Stomach (tissue), 9 donors: ENCODE measurements around the gene PKP4. TPM values are rescaled to one million over a fixed set of nuclear protein-coding genes. Genes with fewer than 3 reads are reported as not detected.

Experiments
- DNase-seq, 2 donors: peaks; one replicate each; pipeline versions ENCODE4 v3.0.0 to v3.0.0-alpha.2; 2013 to 2019
- H3K27ac ChIP-seq, 5 donors: fragments of 200-600 bp in 4 of 5; sonication (generic) in 4 of 5; one replicate each; pipeline ENCODE4 v1.5.1; 2013 to 2019; ENCODE audit warnings: mild to moderate bottlenecking in 1 of 5, moderate library complexity in 1 of 5
- H3K27me3 ChIP-seq, 3 donors: fragments of 200-600 bp; sonication (generic); one replicate each; pipeline ENCODE4 v1.5.1; 2017 to 2019; ENCODE audit warnings: mixed run types in 1 of 3
- H3K36me3 ChIP-seq, 4 donors: fragments of 200-600 bp; sonication (generic); 1 replicate in 3 of 4; 2 replicates in 1 of 4; pipeline ENCODE4 v1.5.1; 2016 to 2019
- H3K4me1 ChIP-seq, 4 donors: fragments of 200-600 bp; sonication (generic); one replicate each; pipeline ENCODE4 v1.5.1; 2016 to 2019
- H3K4me3 ChIP-seq, 4 donors: fragments of 200-600 bp; sonication (generic) in 3 of 4; one replicate each; pipeline ENCODE4 v1.5.1; 2016 to 2019; ENCODE audit warnings: mild to moderate bottlenecking in 1 of 4
- H3K9me3 ChIP-seq, 4 donors: fragments of 200-600 bp; sonication (generic); one replicate each; pipeline ENCODE4 v1.5.1; 2016 to 2019
- CTCF ChIP-seq, 7 experiments: fragments of 450-650 bp in 4 of 7; fragments of 200-600 bp in 3 of 7; sonication (generic) in 3 of 7; IDR thresholded peaks; one replicate each; pipeline ENCODE4 v1.5.1; 2016 to 2019; ENCODE audit warnings: antibody characterized with exemption in 7 of 7, control low read depth in 2 of 7, mild to moderate bottlenecking in 1 of 7
- EP300 ChIP-seq: sonication (generic); formaldehyde crosslinking; IDR thresholded peaks from one replicate; pipeline ENCODE4 v1.6.1; 2017; ENCODE audit warnings: antibody characterized with exemption
- POLR2A ChIP-seq, 4 donors: fragments of 450-650 bp; IDR thresholded peaks; one replicate each; pipeline ENCODE4 v1.6.1; 2016; ENCODE audit warnings: antibody characterized with exemption in 4 of 4, control low read depth in 2 of 4, mild to moderate bottlenecking in 1 of 4, moderate library complexity in 1 of 4
- POLR2AphosphoS5 ChIP-seq, 3 donors: sonication (generic); formaldehyde crosslinking; IDR thresholded peaks; one replicate each; pipeline ENCODE4 v1.6.1; 2016; ENCODE audit warnings: antibody characterized with exemption in 3 of 3
- WGBS, 5 donors: extraction: QIAGEN DNeasy Blood & Tissue Kit in 3 of 5; methylation state at CpG; one replicate each; pipeline versions ENCODE4 v1.1.5 to v1.1.7; 2013 to 2018; 5-methylcytosine and 5-hydroxymethylcytosine counted together
- intact Hi-C: fragments of 100-400 bp; cut with DNase I; formaldehyde crosslinking; loops from one replicate; pipeline ENCODE4 v1.15.1; 2023; ENCODE audit warnings: low total_unique reads
- polyA plus RNA-seq, 3 donors: library from polyadenylated mRNA; stranded (reverse); fragments of 200-250 nt; gene quantifications; one replicate each; pipeline ENCODE4 v1.2.3, GENCODE V29; 2013
- total RNA-seq, 5 donors: library from RNA; depleted of rRNA; stranded (reverse); fragments of >200 nt; gene quantifications; one replicate each; pipeline versions ENCODE4 v1.1.0 to v1.2.3, GENCODE V29; 2014 to 2016
- donor health status: healthy with polysubstance abuse.
- donor health status: Bipolar disorder and iron deficiency.
- donor health status: healthy.

PKP4 gene
- total and polyA plus RNA-seq, 8 donors: 20.5 to 223 (median 75.8) TPM

- no peaks in the 10 kb centered on the region for H3K36me3 ChIP-seq
- H3K9me3 ChIP-seq: no peaks in the 10 kb centered on the region
- WGBS, 5 donors: 35 to 70% (median 49%) methylated on average over 2 of the region's 2 CpGs
- no peak overlapping the region for H3K4me3 ChIP-seq
- no peak for TF ChIP-seq EP300
- no peak for TF ChIP-seq CTCF (IDR thresholded peaks at IDR 0.05)
- TF ChIP-seq POLR2AphosphoS5 (IDR thresholded peaks at IDR 0.05): no peak
- TF ChIP-seq POLR2A (IDR thresholded peaks at IDR 0.05): no peak
- DNase-seq: no peak
- H3K27me3 ChIP-seq: no peaks in the 10 kb centered on the region
- intact Hi-C loops: no loop called here
- H3K27ac ChIP-seq: no peak overlapping the region
- H3K4me1 ChIP-seq: peaks cover 13 to 43% (median 29%) of the 10 kb centered on the region in 4 donors
Observed at GRCh38 chr2:158488442-158489216, 31.9 kb downstream of the PKP4 start.

- H3K27me3 ChIP-seq: no peaks in the 10 kb centered on the region
- H3K36me3 ChIP-seq: no peaks in the 10 kb centered on the region
- H3K4me1 ChIP-seq: peaks cover 16 to 50% (median 31%) of the 10 kb centered on the region in 4 donors
- no peak overlapping the region for H3K4me3 ChIP-seq
- WGBS, 5 donors: 63 to 69% (median 66%) methylated on average over 6 of the region's 6 CpGs
- TF ChIP-seq EP300 (no peak), POLR2AphosphoS5 (IDR thresholded peaks at IDR 0.05) (no peak), CTCF (IDR thresholded peaks at IDR 0.05) (no peak), POLR2A (IDR thresholded peaks at IDR 0.05) (no peak)
- H3K27ac ChIP-seq: no peak overlapping the region
- H3K9me3 ChIP-seq: no peaks in the 10 kb centered on the region
- intact Hi-C loops: no loop called here
- no peak for DNase-seq
Observed at GRCh38 chr2:158489366-158490112, 32.8 kb downstream of the PKP4 start.

- Histone ChIP-seq H3K4me3 (no peak overlapping the region), H3K4me1 (peaks cover 16 to 59% (median 31%) of the 10 kb centered on the region in 4 donors), H3K9me3 (no peaks in the 10 kb centered on the region), H3K27ac (no peak overlapping the region), H3K36me3 (no peaks in the 10 kb centered on the region), H3K27me3 (no peaks in the 10 kb centered on the region)
- TF ChIP-seq POLR2A (IDR thresholded peaks at IDR 0.05) (no peak), CTCF (IDR thresholded peaks at IDR 0.05) (no peak), POLR2AphosphoS5 (IDR thresholded peaks at IDR 0.05) (no peak), EP300 (no peak)
- intact Hi-C loops: no loop called here
- WGBS, 5 donors: 89 to 95% (median 94%) methylated on average over 4 of the region's 4 CpGs
- DNase-seq: no peak
Observed at GRCh38 chr2:158491072-158491471, 34.3 kb downstream of the PKP4 start.

- H3K27me3 ChIP-seq: no peaks in the 10 kb centered on the region
- H3K9me3 ChIP-seq: no peaks in the 10 kb centered on the region
- intact Hi-C loops: no loop called here
- no peak overlapping the region for H3K27ac ChIP-seq
- DNase-seq: no peak
- TF ChIP-seq POLR2A (IDR thresholded peaks at IDR 0.05) (no peak), POLR2AphosphoS5 (IDR thresholded peaks at IDR 0.05) (no peak), EP300 (no peak), CTCF (IDR thresholded peaks at IDR 0.05) (no peak)
- no peak overlapping the region for H3K4me3 ChIP-seq
- H3K4me1 ChIP-seq: peaks cover 13 to 61% (median 28%) of the 10 kb centered on the region in 4 donors
- no peaks in the 10 kb centered on the region for H3K36me3 ChIP-seq
- WGBS, 5 donors: 27 to 80% (median 54%) methylated on average over 2 of the region's 2 CpGs
Observed at GRCh38 chr2:158493458-158493857, 36.7 kb downstream of the PKP4 start.
